Natural killer cell (primary cell): ENCODE results near the gene ZBED4. TPM values are rescaled to one million over a fixed set of nuclear protein-coding genes. Genes with fewer than 3 reads are reported as not detected.

Source experiments
- ATAC-seq, 3 donors: fragments of 150-1000 bp in 2 of 3; fragments of 200-7000 bp in 1 of 3; cut with Tn5 transposase; 1 replicate in 1 of 3; 2 replicates in 2 of 3; pipeline ENCODE4 v1.10.0; 2021; ENCODE audit warnings: mild to moderate bottlenecking in 2 of 3, moderate library complexity in 2 of 3
- DNase-seq, 2 donors: peaks; one replicate each; pipeline versions ENCODE4 v3.0.0 to v3.0.0-alpha.2; 2013 to 2021; ENCODE audit warnings: mixed read lengths in 1 of 2
- H3K27ac ChIP-seq: one replicate; pipeline ENCODE4 v1.5.1; 2013; ENCODE audit warnings: mild to moderate bottlenecking, low read length
- H3K27me3 ChIP-seq: one replicate; pipeline ENCODE4 v1.6.1; 2013; ENCODE audit warnings: low read length; ENCODE audit not compliant: control insufficient read depth, insufficient read depth
- H3K36me3 ChIP-seq: one replicate; pipeline ENCODE4 v1.6.1; 2013; ENCODE audit warnings: low read length; ENCODE audit not compliant: control insufficient read depth, insufficient read depth
- H3K4me1 ChIP-seq: one replicate; pipeline ENCODE4 v1.6.1; 2013; ENCODE audit warnings: low read length; ENCODE audit not compliant: control insufficient read depth, insufficient read depth
- H3K4me3 ChIP-seq: one replicate; pipeline ENCODE4 v1.5.1; 2013; ENCODE audit warnings: low read length
- H3K9me3 ChIP-seq: one replicate; pipeline ENCODE4 v1.6.1; 2013; ENCODE audit warnings: low read length; ENCODE audit not compliant: control insufficient read depth, insufficient read depth
- H3K27ac Mint-ChIP-seq, 2 donors: one replicate each; pipeline ENCODE4 v1.8.0; 2022; ENCODE audit warnings: mild to moderate bottlenecking in 2 of 2, mixed read lengths in 2 of 2, moderate library complexity in 1 of 2
- H3K27me3 Mint-ChIP-seq, 2 donors: one replicate each; pipeline ENCODE4 v1.8.0; 2022; ENCODE audit warnings: low read depth in 2 of 2, mixed read lengths in 2 of 2
- H3K36me3 Mint-ChIP-seq: one replicate; pipeline ENCODE4 v1.8.0; 2022; ENCODE audit warnings: mixed read lengths
- H3K4me1 Mint-ChIP-seq, 2 donors: one replicate each; pipeline ENCODE4 v1.8.0; 2022; ENCODE audit warnings: mixed read lengths in 2 of 2
- H3K4me3 Mint-ChIP-seq: one replicate; pipeline ENCODE4 v1.8.0; 2022; ENCODE audit warnings: mild to moderate bottlenecking, moderate library complexity, mixed read lengths
- H3K9me3 Mint-ChIP-seq, 2 donors: one replicate each; pipeline ENCODE4 v1.8.0; 2022; ENCODE audit warnings: mixed read lengths in 2 of 2
- WGBS: methylation state at CpG from one replicate; pipeline ENCODE4 v1.1.7; 2013; ENCODE audit warnings: missing lambda C conversion rate; ENCODE audit not compliant: insufficient coverage; 5-methylcytosine and 5-hydroxymethylcytosine counted together
- intact Hi-C: fragments of 100-400 bp; cut with micrococcal nuclease; formaldehyde crosslinking; loops from one replicate; pipeline ENCODE4 v1.14.2; 2022
- total RNA-seq, 4 donors: library from RNA; stranded (reverse); fragments of 120-200 nt in 1 of 4; gene quantifications; one replicate each; pipeline versions ENCODE4 v1.2.3 to v1.2.4, GENCODE V29; 2013 to 2022
- TF ChIP-seq, protein P1 (sequence below): fragments of 200-600 bp; IDR thresholded peaks from one replicate; pipeline ENCODE4 v1.8.0; 2022; ENCODE audit warnings: antibody characterized with exemption

Gene ZBED4
- total RNA-seq, 3 donors from 2014 or later (not counting 1 experiment from before 2014, with no cell fraction given), result 21.1 to 24.5 (median 22.7) TPM

DNA sequence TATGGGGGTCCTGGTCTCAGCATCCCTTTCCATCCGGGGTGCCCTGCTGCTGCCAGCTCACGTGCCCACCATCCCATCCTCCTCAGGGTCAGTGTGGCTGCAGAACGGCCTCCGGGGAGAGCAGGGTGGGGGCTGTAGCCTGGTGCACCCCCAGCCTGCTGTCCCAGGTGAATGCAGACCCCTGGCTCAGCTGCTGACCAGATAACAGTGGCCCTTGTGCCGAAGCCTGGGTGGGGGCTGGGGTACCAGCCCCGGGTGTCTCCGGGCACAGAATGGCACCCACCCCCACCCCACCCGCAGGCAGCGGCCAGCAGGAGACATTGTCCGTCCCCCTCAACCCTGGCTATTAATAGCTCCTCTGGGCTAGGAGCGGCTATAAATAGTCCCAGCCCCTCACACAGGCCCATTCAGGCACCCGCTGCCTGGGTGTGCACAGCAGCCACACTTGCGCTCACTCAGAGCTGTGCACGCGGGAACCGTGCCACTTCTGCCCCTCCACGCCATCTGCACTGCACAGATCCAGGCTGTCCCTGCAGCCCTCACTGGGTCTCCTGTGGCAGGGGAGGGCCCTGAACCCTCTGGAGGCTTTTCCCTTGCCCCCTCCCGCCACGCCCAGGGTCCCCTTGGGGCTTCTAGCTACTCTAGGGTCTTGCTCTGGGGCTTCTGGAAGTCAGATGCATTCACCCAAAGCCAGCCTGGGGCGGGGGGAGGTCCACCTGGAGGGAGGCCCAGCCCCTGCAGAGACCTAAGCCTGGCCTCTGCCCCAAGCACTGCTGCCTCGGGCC lies 83.5 kb downstream of the ZBED4 start:
- no peaks in the 10 kb centered on the region for H3K36me3 Mint-ChIP-seq
- Histone ChIP-seq H3K4me1 (peaks cover 31% of the 10 kb centered on the region), H3K27ac (peak overlapping the region; percentile 65), H3K27me3 (no peaks in the 10 kb centered on the region), H3K4me3 (no peak overlapping the region), H3K36me3 (no peaks in the 10 kb centered on the region), H3K9me3 (no peaks in the 10 kb centered on the region)
- intact Hi-C loops, result loop anchor here (2.0 kb wide), 1 partner anchor 24 kb away; the partner anchor contains the start of gene PIM3
- DNase-seq (peak in 1 of 2 donors; percentile 35), ATAC-seq (no peak)
- WGBS, result 63% methylated on average over 21 of the region's 21 CpGs
- H3K27ac Mint-ChIP-seq, result peak overlapping the region; percentile 65 to 89
- H3K4me3 Mint-ChIP-seq, result peak overlapping the region; percentile 68
- no peaks in the 10 kb centered on the region for H3K9me3 Mint-ChIP-seq
- no peaks in the 10 kb centered on the region for H3K27me3 Mint-ChIP-seq
- TF ChIP-seq, protein P1, sequence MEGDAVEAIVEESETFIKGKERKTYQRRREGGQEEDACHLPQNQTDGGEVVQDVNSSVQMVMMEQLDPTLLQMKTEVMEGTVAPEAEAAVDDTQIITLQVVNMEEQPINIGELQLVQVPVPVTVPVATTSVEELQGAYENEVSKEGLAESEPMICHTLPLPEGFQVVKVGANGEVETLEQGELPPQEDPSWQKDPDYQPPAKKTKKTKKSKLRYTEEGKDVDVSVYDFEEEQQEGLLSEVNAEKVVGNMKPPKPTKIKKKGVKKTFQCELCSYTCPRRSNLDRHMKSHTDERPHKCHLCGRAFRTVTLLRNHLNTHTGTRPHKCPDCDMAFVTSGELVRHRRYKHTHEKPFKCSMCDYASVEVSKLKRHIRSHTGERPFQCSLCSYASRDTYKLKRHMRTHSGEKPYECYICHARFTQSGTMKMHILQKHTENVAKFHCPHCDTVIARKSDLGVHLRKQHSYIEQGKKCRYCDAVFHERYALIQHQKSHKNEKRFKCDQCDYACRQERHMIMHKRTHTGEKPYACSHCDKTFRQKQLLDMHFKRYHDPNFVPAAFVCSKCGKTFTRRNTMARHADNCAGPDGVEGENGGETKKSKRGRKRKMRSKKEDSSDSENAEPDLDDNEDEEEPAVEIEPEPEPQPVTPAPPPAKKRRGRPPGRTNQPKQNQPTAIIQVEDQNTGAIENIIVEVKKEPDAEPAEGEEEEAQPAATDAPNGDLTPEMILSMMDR, result no peak
- peaks cover 6 to 17% of the 10 kb centered on the region in 2 donors for H3K4me1 Mint-ChIP-seq

DNA sequence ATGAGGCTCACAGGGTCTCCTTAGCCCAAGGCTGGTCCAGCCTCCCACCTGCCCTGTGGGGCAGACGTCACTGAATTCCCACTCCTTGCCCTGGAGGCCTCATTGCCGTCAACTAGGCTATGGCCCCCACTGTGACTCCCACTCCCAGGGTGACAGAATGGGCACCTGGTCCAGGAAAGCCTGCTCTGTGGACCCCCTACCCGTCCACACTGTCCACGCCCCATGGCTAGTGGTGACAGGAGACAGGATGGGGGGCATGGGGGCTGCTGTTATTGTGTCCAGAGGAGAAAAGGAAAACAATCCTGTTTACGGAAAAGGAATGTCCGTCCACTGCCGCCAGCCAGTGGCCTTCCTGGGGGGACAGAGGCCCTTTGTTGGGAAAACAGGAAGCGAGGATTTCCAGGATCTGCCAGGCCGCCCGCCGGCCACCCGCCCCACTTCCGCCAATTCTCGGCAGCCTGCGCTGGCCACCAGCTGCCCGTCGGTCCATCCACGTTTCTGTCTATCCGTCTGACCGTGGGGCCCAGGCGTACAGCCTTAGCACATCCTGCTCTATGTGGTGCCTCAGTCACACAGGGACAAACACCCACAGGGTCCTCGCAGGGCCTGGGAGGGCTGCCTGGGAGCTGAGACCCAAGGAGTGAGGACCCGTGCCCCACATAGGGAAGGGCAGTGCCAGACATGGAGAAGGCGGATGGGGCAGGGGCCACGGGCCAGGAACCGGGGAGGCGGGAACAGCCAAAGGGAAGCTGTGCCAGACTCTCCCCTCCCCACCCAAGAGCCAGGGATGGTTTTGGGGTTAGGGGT lies 84.3 kb downstream of the ZBED4 start:
- Mint-ChIP-seq H3K27me3 (no peaks in the 10 kb centered on the region), H3K27ac (peak overlapping the region in 1 of 2 donors; percentile 89), H3K4me1 (peaks cover 6 to 15% of the 10 kb centered on the region in 2 donors), H3K9me3 (no peaks in the 10 kb centered on the region), H3K36me3 (no peaks in the 10 kb centered on the region), H3K4me3 (no peak overlapping the region)
- no peak for DNase-seq
- Histone ChIP-seq H3K36me3 (no peaks in the 10 kb centered on the region), H3K27ac (no peak overlapping the region), H3K4me3 (no peak overlapping the region), H3K9me3 (no peaks in the 10 kb centered on the region), H3K4me1 (peaks cover 30% of the 10 kb centered on the region), H3K27me3 (no peaks in the 10 kb centered on the region)
- WGBS, result 93% methylated on average over 23 of the region's 27 CpGs
- TF ChIP-seq, protein P1, result no peak
- ATAC-seq, result no peak
- intact Hi-C loops, result loop anchor here (2.0 kb wide), 1 partner anchor 23 kb away; the partner anchor contains the start of gene PIM3

GRCh38 chr22:49938565-49939136 lies 85.0 kb downstream of the ZBED4 start:
- H3K36me3 Mint-ChIP-seq, result no peaks in the 10 kb centered on the region
- Histone ChIP-seq H3K4me3 (no peak overlapping the region), H3K36me3 (no peaks in the 10 kb centered on the region), H3K27ac (no peak overlapping the region), H3K4me1 (peaks cover 23% of the 10 kb centered on the region), H3K27me3 (no peaks in the 10 kb centered on the region), H3K9me3 (no peaks in the 10 kb centered on the region)
- no peak for DNase-seq
- intact Hi-C loops, result no loop called here
- TF ChIP-seq, protein P1, result no peak
- H3K9me3 Mint-ChIP-seq, result no peaks in the 10 kb centered on the region
- no peaks in the 10 kb centered on the region for H3K27me3 Mint-ChIP-seq
- H3K27ac Mint-ChIP-seq, result peak overlapping the region in 1 of 2 donors; percentile 89
- H3K4me3 Mint-ChIP-seq, result no peak overlapping the region
- ATAC-seq, result no peak
- 92% methylated on average over 19 of the region's 19 CpGs for WGBS
- peaks cover 0 to 11% of the 10 kb centered on the region in 2 donors for H3K4me1 Mint-ChIP-seq

Other genes with a start within 250 kb of the ZBED4 start
- gene BRD1, start 26.0 kb upstream of the ZBED4 start, total RNA-seq, result 100 to 1,000 TPM; 126 to 154 (median 132) TPM
- 10 to 100 TPM; 17.2 to 22.7 (median 19.2) TPM for gene ALG12, start 64.6 kb downstream of the ZBED4 start, total RNA-seq
- gene CRELD2, start 64.8 kb downstream of the ZBED4 start, total RNA-seq, result 10 to 100 TPM; 45.1 to 69.8 (median 48.5) TPM
- gene PIM3, start 106.9 kb downstream of the ZBED4 start, total RNA-seq, result 100 to 1,000 TPM; 107 to 130 (median 129) TPM
- not detected for gene IL17REL, start 158.9 kb downstream of the ZBED4 start, total RNA-seq
- gene TTLL8, start 204.5 kb downstream of the ZBED4 start, total RNA-seq, result not detected
- 10 to 100 TPM; 67.7 to 96.1 (median 73.7) TPM for gene MLC1, start 231.6 kb downstream of the ZBED4 start, total RNA-seq
- gene MOV10L1, start 236.2 kb downstream of the ZBED4 start, total RNA-seq, result 1 to 10 TPM in 2 of 3 donors, not detected in 1; 1.0 to 1.7 TPM